HG02981 (cell line): Measurements from ENCODE around the gene C20orf202.

Experiments
- ATAC-seq: cut with Tn5 transposase; IDR thresholded peaks from one replicate; pipeline ENCODE4 v1.9.1; 2021; ENCODE audit warnings: mild to moderate bottlenecking, moderate library complexity; ENCODE audit not compliant: unreplicated experiment

C20orf202 gene

DNA sequence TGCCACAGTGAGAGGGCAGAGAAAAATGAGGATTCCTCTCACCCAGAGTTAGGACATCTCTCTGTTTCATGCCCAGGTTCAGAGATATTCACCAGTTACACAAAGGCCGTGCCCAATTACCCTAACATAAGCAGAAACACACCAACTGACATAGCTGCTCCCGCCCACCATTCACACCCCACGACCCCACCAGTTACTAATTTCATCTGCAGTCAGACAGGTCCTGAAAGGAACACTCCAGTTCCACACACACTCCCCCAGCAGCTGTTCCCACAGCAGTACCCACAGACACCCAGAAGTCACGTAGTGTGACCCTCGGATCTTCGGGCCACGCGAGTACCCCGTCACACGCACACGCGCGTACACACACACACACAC is 19.0 kb upstream of the C20orf202 start:
- no peak for ATAC-seq

DNA sequence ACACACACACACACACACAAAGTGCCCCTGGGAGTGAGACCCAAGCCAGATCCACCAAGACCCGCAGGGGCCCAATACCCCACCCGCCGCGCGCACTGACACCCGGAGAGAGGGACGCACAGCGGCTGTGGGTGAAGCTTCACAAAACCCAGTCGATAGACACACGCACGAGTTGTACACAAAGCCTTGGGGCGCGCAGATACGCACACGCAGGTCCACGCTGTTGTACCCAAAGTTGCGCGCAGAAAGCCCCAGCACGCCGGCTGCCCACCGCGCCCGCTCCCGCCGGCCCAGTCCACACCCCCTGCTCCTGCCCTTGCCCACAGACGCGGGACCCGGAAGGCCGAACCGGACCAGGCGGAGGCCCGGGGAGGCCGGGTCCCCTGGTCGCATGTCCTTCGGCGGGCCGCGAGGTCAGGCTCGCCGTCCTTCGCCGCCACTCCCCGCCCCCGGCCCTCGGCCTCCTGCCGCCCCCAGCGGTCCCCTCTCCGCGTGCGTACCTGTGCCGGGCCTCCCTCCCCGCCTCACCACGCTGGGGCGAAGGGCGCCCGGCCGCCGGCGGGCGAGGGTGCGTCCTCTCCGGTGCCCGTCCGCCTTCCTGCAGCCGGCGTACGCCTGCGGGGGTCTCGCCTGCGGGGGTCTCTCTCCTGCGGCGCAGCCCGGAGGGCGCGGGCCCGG is 18.5 kb upstream of the C20orf202 start, which contains the start of gene TMEM74B:
Gene TMEM74B, minus strand, starts transcription at position 344 of the 678 bp plus-strand sequence. CDS start 1,180 bp downstream, outside the sequence.
- ATAC-seq, result no peak

DNA sequence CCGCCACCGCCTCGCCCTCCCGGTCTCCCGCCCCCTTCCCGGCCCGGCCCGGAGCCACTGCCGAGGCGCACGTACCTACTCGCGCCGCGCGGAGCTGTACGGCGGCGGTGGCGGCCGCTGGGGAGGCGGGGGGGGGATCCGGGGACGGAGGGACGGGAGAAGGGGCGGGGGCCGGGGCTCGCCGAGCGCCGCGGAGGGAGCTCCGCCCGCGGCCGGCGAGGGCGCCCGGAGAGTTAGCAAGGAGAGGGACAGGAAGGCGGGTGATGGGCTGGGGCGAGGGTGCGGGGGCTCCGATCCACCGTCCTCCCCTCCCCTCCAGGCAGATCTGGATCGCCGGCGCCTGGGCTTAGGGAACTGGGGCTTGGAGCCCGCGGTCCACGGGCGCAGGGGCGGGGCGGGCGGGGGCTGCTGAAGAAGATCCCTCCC is 17.9 kb upstream of the C20orf202 start:
- no peak for ATAC-seq

DNA sequence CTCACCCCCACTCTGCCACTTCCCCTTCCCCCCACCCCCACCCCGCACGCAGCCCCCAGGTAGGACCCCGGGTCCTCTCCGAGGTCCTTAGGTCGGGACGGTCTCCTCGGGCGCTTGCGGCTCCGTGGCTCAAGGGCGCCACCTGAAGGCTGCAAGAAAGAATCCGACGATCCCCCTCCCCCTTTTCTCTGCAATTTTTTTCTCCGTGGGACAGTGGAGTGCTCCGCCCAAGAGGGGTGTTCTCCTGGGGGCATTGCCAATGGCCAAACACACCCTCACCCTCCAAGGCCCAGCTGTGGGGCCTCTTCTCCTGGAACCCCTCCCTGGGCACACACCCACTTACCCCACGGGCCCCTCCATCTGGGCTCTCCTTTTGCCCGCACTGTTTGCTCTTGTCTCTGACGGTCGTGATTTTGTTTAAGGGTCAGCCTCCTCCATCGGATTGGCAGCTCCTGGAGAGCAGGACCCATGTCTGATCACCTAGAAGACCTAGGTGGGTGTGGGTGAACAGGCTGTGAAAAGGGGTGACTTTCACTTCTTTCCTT is 17.4 kb upstream of the C20orf202 start:
- ATAC-seq, result no peak

DNA sequence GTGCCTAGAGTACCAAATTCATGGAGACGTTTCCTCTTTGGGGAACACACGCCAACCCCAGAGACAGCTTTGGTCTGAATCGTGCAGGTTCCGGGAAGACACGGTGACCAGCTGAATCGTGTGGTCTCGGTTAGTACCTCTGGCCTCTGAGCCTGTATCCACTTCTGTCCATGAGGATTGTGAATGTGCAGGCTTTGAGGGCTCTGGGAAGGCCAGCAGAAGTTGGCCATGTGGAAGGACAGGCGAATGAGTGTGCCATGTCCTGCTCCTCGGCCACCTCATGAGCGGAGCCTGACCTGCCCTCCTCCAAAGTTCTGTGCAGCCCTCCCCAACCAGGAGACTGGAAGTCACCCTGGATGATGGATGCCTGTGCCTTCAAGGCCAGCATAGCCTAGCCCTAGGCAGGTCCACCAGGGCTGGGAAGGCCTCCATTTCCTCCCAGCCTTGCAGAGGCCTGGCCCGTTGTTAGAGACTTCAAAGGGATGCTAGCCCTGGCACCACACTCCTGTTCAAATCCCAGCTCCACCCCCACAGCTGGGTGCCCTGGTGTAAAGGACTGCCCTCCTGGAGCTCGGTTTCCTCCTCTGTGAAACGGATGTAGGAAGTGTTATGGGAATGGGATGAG is 16.8 kb upstream of the C20orf202 start:
- no peak for ATAC-seq

DNA sequence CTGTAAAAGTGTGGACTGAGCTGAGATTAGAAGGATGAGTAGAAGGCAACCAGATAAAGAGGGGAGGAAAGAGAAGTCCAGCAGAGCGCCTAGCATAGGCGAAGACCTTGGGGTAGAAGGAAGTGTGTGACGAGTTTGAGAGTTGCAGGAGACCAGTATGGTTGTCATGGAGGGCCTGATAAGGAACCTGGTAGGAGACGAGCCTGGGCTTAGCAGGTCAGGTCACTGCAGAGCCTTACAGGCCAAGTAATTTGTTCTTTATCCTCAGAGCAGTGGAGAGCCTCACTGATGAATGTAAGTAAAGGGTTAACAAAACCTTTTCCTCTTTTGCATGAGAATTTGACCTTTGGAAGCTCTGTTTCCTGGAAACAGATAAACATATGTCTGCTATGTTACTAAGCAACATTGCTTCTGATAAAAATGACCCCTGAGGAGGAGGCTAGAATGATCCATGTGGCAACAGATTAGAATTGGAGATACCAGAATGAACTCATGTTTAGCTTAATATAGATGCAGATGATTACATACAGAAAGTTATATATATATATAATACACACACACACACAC is 15.6 kb upstream of the C20orf202 start:
- ATAC-seq, result no peak

GRCh38 chr20:1188347-1188746 is 14.9 kb upstream of the C20orf202 start:
- no peak for ATAC-seq

DNA sequence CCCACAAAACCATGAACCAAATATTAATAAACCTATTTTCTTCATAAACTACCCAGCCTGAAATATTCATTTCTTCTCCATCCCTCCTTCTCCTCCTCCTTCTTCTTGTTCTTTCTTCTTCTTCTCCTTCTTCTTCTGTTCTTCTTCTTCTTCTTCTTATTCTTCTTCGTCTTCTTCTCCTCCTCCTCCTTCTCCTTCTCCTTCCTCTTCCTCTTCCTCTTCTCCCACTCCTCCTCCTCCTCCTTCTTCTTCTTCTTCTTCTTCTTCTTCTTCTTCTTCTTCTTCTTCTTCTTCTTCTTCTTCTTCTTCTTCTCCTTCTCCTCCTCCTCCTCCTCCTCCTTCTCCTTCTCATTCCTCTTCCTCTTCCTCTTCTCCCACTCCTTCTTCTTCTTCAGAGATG is 13.4 kb upstream of the C20orf202 start:
- no peak for ATAC-seq

GRCh38 chr20:1190847-1191246 is 12.4 kb upstream of the C20orf202 start:
- ATAC-seq, result no peak

GRCh38 chr20:1191299-1191698 is 12.0 kb upstream of the C20orf202 start:
- no peak for ATAC-seq

- ATAC-seq, result no peak
Observed at GRCh38 chr20:1195226-1195625, 8.0 kb upstream of the C20orf202 start.

DNA sequence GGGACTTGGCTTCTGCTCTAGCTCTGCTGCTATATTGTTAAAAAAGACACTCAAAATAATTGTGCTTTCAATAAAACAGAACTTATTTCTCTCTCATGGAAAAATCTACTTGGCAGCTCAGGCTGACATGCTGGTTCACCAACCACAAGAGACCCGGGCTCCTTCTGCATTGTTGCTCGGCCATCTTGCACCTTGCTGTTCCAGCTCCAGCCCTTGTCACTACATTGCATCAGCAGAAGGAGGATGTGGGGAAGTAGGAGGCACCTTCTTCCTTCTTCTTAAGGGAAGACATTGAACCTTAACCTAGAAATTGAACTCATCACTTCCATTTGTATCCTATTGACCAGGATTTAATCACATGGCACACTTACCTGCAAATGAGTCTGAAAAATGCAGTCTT is 6.6 kb upstream of the C20orf202 start:
- ATAC-seq, result no peak

DNA sequence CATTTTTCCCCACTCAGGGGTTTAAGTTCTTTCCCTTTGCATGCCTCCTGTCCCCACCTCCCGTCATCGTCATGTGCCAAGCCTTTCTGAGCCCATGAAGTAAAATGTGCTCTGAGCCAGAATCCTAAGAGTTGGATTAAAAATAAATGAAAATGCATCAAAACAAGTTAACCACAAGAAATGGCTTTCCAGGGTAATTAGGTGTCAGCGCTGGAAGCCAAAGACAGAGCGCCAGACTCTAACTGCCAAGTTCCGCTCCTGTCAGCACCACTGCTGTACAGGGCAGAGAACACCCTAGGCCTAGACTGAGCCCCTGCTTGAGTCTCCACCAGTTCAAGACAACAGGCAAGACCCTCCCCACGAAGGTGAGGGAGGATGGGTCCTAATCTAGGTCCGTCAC is 5.5 kb upstream of the C20orf202 start:
- ATAC-seq, result no peak

GRCh38 chr20:1198751-1199150 is 4.5 kb upstream of the C20orf202 start:
- no peak for ATAC-seq

- no peak for ATAC-seq
Observed at GRCh38 chr20:1199212-1199873, 3.9 kb upstream of the C20orf202 start.

- ATAC-seq, result no peak
Observed at GRCh38 chr20:1199964-1200363, 3.3 kb upstream of the C20orf202 start.

- no peak for ATAC-seq
Observed at GRCh38 chr20:1203630-1204029, 376 bp downstream of the C20orf202 start.

DNA sequence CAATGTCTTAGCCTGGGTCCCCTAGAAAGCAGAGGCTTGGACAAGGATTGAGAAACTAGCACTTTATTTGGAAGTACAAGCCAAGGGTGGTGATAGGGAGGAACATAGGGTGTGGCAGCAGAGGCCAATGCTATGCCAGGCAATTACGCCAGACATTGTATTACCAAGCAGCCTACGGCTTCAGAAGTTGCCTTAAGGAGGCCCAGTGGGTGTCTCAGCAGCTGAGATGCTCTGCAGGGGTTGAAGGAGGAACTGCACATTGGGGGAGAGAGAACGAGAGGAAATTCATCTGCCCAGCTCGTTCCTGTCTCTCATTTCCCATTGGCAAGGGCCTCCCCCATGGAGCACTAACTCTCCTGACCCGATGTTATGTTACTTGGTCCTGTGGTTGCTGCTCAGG is 859 bp downstream of the C20orf202 start:
- ATAC-seq, result no peak

DNA sequence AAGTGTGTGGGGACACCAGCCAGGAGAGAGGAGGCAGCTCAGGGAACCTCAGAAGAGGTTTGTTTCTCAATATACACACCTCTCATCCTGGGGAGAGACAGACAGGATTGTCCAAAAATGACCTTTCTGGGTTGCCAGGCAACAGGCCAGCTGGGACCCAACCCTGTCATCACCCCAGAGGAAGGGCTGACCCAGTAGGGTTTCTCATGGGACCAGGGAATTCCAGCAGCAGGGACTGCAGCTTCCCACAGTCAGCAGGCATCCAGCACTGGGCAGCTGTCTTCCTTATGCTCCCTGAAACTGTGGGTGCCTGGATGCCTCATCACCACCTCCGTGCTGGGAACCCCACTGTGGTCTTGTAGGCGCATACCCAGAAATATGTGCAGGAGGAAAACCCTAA is 1.3 kb downstream of the C20orf202 start:
- no peak for ATAC-seq

GRCh38 chr20:1205802-1206201 is 2.5 kb downstream of the C20orf202 start:
- ATAC-seq, result no peak

- ATAC-seq, result no peak
Observed at GRCh38 chr20:1206366-1207148, 3.3 kb downstream of the C20orf202 start.
